Activated T-helper 9 cell treated with anti-CD3 and anti-CD28 coated beads, Interleukin-2, amount 50 U/mL, for 16 hours (primary cell): ENCODE measurements around the gene NME8.
"Not testable (repeated sequence)": the region's sequence is repeated elsewhere in the genome, so short reads cannot be mapped to it uniquely, and the experiment has no call there.

Source experiments
- DNase-seq: peaks from one replicate; pipeline ENCODE4 v3.0.0-alpha.2; 2020; ENCODE audit warnings: low read depth

Gene NME8, protein sequence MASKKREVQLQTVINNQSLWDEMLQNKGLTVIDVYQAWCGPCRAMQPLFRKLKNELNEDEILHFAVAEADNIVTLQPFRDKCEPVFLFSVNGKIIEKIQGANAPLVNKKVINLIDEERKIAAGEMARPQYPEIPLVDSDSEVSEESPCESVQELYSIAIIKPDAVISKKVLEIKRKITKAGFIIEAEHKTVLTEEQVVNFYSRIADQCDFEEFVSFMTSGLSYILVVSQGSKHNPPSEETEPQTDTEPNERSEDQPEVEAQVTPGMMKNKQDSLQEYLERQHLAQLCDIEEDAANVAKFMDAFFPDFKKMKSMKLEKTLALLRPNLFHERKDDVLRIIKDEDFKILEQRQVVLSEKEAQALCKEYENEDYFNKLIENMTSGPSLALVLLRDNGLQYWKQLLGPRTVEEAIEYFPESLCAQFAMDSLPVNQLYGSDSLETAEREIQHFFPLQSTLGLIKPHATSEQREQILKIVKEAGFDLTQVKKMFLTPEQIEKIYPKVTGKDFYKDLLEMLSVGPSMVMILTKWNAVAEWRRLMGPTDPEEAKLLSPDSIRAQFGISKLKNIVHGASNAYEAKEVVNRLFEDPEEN

DNA sequence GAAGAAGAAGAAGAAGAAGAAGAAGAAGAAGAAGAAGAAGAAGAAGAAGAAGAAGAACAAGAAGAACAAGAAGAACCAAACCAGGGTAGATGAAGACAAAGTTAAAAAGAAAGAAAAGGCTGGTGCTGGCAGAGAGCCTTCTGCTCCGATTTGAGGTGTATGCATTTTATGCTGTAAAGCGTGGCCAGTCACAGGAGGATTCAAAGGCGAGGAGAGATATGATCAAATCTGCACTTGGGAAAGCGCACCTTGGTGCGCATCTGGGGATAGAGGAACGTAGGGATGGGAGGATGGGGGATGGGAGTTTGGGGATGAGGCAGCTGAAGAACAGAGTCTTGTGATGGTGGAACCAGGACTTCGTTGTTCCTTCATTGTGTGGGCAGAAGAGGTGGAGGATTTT, at the start of gene NME8:
TSS of gene NME8 (plus strand) at position 301 of the 400 bp plus-strand sequence. CDS start 1,670 bp downstream, outside the sequence.
- no peak for DNase-seq

DNA sequence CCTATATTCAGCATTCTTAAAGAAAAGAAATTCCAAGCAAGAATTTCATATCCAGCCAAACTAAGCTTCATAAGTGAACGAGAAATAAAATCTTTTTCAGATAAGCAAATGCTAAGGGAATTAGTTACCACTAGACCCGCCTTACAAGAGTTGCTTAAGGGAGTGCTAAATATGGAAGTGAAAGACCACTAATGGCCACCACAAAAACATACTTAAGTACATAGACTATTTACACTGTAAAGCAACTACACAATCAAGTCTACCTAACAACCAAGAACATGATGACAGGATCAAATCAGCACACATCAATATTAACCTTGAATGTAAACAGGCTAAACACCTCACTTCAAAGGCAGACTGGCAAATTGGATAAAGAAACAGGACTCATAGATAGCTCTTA, 42.2 kb upstream of the NME8 start:
- DNase-seq, result no peak

- DNase-seq, result not testable (repeated sequence)
These were observed 36.2 kb upstream of the NME8 start for GRCh38 chr7:37812161-37812580.

DNA sequence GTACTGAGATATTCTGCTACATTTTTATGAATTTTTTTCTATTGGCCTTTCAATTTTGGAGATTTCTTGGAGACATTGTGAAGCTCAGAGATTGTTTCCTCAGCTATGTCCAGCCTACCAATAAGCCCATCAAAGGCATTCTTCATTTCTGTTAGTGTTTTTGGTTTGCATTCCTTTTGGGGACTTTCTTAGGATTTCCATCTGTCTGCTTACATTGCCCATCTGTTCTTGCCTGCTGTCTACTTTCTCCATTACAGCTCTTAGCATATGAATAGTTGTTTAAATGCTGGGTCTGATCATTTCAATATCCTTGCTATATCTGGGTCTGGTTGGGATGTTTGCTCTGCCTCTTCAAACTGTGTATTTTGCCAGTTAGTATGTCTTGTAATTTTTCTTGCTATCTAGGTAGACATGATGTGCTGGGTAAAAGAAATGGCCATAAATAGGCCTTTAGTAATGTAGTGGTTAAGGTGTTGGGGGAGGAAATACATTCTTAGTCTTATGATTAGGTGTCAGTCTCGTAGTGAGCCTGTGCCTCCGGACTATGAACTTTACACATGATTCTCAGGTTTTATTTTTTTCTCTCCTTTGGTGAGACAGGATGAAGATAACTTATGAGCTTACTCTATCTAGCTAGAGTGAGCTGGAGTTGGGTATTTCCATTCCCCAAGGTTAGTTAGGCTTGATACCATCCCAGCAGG, 32.6 kb upstream of the NME8 start:
- no peak for DNase-seq

GRCh38 chr7:37816922-37817590, 31.3 kb upstream of the NME8 start:
- DNase-seq, result no peak

- no peak for DNase-seq
These were observed 30.8 kb upstream of the NME8 start for GRCh38 chr7:37817591-37817960.

GRCh38 chr7:37817996-37818720, 30.2 kb upstream of the NME8 start:
- no peak for DNase-seq

DNA sequence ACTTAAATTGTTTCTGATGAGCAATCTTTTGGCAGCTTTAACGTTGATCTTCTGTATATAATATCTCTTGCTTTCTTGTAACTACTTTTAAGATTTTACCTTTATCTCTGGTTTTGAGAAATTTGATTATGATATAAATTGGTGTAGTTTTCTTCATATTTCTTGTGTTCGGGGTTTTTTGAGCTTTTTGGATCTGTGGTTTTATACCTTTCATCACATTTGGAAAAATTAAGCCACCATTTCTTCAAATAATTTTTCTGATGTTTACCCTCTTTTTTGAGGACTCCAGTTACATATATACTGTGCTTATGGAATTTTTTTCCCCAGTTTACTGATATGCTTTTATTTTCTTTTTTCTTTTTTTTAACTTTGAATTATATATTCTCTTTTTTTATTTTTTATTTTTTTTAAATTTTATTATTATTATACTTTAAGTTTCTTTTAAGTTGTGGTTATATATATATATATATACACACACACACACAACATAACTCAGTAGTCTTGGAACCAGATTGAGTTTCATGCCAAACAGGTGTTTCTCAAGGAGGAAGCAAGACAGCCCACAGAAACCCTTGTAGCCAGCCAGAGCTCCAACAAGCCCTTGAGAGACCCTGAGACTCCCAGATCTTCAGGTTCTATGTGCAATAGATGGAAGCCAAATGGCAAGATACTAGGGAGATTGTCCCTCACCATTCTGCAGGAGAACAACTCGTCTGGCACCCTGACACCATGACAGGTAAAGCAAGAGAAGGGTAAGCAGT, 27.5 kb upstream of the NME8 start:
- DNase-seq, result no peak

GRCh38 chr7:37822946-37823345, 25.5 kb upstream of the NME8 start:
- no peak for DNase-seq

DNA sequence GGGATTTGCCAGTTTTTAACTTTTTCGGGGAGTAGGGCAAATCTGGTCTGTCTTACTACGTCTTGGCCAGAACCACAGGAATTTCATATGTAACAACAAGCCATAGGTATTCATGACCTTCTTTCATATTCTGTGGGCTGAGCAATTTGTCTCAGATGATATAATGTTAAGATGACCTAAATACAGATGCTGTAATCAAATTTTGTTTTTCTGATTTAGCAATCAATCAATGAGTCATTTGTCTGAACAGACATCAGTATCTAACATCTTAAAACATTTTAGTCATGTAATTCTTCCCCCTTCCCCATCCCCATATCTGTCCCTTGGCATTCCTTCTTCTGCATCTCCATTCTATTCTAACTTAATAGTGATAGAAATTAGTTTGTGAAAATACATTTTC, 24.8 kb upstream of the NME8 start:
- no peak for DNase-seq

DNA sequence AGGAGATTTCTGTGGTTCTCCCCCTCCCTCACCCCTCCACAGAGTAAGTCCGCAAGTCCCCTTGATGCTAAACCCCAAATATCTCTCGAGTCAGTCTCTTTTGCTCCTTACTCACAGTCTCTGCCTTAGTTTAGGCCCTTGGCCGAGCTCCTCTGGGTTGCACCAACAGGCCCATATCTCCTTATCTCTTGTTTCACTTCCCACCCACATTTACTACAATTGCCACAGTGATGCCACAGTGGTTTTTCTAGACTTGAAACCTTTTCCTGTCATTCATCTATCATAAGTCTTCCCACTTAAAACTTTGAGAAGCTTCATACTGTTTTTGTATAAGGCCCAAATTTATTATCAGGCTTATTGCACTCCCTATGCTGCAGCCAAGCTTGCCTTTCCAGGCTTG, 23.4 kb upstream of the NME8 start:
- no peak for DNase-seq

DNA sequence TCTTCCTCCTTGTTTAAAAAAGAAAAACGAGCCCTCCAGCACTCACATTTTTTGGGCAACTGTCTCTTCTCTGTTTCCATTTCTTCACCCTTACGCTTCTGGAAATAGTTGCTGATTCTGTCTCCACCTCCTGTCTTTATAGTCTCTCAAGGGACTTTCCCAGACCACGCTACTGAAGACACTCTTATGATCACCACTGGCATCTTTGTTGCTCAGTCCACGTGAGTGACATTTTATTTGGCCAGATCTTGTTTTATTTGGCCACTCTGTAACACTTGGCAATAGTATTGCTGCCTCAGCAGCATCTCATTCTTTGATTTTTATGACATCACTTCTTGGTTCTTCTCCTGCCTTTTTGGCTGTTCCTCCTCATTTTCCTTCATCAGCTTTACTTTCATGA, 21.6 kb upstream of the NME8 start:
- DNase-seq, result no peak

- DNase-seq, result no peak
These were observed 17.2 kb upstream of the NME8 start for GRCh38 chr7:37831244-37831643.

GRCh38 chr7:37832194-37832593, 16.2 kb upstream of the NME8 start:
- no peak for DNase-seq

DNA sequence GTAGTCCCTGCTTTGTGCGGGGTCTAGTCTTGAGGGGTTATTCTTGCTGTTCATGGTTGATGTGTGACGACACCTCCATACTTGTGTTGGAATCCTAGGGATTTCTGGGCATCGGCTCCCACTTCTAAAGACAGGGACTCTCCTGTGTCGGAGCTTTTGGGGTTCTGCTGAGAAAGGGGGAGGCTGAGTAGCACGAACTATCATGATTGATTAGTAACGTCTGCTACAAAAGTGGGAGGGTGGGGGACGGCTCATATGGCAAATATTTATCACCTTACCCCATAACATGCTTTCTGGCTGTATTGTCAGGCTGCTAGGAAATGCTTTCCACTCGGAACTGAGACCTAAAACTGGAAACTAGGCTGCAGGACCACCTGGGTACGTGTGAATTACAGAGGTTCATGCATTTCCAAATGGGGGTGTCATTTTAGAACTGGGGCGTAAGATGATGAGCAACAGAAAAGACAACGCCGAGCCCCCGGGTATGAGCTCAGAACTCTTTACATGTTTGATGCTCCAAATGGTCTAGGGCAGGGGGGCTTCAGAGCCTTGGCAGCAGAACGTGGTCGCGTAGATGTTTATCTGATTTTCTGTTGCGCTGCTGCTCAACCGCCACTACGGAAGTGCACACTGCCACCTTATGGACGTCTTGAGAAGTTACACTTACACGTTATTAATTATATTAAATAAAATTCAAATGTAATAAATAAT, 15.1 kb upstream of the NME8 start:
- no peak for DNase-seq

DNA sequence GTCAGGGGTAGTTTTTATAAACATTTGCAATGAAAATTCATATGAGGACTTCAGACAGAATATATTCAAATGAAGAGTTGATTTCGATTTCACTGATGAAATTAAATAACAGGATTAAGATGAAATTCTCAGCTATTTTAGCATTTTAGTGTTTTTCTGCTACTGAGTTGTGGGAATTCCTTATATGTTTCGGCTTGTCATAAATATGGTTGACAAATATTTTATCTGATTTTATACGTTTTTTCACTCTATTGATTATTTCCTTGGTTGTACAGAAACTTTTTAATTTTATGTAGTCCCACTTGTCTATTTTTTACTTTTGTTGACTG, 14.6 kb upstream of the NME8 start:
- no peak for DNase-seq

DNA sequence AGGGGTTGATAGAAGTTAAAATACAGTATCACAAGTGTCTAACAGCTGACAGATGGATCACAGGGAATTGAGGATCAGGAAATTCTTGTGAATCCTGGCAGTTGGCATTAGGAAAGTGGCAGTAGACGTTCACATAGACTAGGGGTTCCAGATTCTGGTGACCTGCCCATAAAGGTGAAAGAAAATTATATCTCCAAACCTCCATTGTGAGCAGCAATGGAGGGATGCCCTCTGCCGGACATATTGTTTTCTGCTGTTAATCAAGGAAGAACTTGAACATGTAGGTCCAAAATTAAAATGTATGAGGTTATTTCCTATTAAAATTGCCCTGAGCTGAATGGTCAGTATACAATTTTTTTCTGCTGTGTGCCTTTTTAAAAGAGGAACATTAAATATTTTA, 5.1 kb downstream of the NME8 start:
- no peak for DNase-seq

DNA sequence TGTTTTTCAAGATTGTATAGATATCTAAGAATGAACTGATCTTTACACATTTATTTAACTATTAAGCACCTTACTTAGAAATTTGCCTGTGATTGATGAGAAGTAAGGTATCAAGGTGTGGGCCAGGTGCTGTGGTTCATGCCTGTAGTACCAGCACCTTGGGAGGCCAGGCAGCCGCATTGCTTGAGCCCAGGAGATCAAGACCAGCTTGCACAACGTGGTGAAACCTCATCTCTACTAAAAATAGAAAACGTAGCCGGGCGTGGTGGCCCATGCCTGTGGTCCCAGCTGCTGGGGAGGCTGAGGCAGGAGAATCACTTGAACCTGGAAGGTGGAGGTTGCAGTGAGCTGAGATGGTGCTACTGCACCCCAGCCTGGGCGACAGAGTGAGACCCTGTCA, 33.7 kb downstream of the NME8 start:
- DNase-seq, result no peak

GRCh38 chr7:37893359-37893758, 45.0 kb downstream of the NME8 start:
- DNase-seq, result no peak

DNA sequence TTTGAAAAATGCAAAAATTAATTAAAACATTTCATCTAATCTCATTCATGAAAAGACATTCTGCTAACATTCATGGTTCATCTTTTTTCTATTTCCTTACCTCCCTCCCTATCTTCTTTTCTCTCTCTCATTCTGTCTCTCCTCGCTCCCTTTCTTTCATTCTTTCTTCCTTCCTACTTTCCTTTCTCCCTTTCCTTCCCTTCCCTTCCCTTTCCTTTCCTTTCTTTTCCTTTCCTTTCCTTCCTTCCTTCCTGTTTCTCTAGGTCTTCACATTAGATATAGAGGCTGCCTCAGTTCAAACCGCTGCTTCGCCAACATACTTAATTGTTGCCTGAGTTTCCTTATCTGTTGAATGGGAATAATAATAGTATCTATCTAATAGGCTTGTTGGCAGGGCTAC, 46.3 kb downstream of the NME8 start:
- no peak for DNase-seq
